Testis (tissue), 2 donors: ENCODE measurements around the gene NPPB.

Source experiments
- POLR2A ChIP-seq: fragments of 450-650 bp; IDR thresholded peaks from one replicate; pipeline ENCODE4 v1.6.1; 2017; ENCODE audit warnings: antibody characterized with exemption, mild to moderate bottlenecking, moderate library complexity
- TF ChIP-seq, protein P1 (sequence below), 3 experiments: fragments of 450-650 bp in 2 of 3; fragments of 200-600 bp in 1 of 3; sonication (generic) in 1 of 3; IDR thresholded peaks; one replicate each; pipeline ENCODE4 v1.5.1; 2016 to 2019; ENCODE audit warnings: antibody characterized with exemption in 3 of 3, mild to moderate bottlenecking in 2 of 3, moderate library complexity in 1 of 3

DNA sequence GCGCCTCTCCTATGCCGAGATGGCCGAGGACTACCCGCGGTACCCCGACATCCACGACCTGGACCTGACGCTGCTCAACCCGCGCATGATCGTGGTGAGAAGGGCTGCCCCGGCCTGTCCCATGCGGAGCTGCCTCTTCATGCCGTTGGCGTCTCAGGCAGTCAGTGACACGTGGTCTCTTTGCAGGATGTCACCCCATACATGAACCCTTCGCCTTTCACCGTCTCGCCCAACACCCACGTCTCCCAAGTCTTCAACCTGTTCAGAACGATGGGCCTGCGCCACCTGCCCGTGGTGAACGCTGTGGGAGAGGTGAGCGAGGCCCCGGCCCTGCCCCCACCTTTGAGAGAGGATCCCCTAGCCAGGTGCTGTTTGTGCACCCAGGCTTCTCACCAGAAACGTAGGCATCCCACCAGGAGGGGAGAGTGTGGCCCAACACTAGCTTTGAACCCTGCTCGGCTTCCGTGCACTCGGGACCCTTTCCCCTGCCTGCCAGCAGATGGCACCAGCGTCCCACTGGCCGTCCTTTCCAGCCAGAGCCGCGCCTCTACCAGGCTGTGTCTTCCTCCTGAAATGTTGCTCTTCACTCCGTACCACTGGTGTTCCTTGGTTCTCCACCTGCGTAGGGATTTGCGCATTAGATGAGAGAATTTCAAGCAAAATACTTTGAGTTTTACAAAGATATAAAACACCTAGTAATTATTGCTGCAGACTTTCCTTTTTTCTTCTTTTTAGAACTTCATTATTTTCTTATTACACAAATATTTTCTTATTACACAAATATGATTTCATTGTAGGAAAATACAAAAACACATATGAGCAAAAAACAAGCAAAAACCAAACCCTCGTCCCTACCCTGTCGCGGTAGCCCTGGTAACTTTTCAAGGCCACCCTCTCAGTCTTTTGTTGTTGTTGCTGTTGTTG, 20.1 kb downstream of the NPPB start:
- TF ChIP-seq, protein P1, sequence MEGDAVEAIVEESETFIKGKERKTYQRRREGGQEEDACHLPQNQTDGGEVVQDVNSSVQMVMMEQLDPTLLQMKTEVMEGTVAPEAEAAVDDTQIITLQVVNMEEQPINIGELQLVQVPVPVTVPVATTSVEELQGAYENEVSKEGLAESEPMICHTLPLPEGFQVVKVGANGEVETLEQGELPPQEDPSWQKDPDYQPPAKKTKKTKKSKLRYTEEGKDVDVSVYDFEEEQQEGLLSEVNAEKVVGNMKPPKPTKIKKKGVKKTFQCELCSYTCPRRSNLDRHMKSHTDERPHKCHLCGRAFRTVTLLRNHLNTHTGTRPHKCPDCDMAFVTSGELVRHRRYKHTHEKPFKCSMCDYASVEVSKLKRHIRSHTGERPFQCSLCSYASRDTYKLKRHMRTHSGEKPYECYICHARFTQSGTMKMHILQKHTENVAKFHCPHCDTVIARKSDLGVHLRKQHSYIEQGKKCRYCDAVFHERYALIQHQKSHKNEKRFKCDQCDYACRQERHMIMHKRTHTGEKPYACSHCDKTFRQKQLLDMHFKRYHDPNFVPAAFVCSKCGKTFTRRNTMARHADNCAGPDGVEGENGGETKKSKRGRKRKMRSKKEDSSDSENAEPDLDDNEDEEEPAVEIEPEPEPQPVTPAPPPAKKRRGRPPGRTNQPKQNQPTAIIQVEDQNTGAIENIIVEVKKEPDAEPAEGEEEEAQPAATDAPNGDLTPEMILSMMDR (IDR thresholded peaks at IDR 0.05) = peak; percentile 81 to 95 (median 90)
- TF ChIP-seq POLR2A = no peak
